HEK293 (cell line): ENCODE measurements around the gene DNAJB14.

Source experiments
- CTCF ChIA-PET: fragments of 350-600 bp; formaldehyde crosslinking; extraction: SDS; loops from one replicate; lab custom pipeline; 2021; ENCODE audit warnings: antibody characterized with exemption; lab: Yijun Ruan, JAX
- POLR2A ChIA-PET: fragments of 300-600 bp; formaldehyde crosslinking; extraction: SDS; loops from one replicate; lab custom pipeline; 2020; ENCODE audit warnings: antibody characterized with exemption, inconsistent platforms; lab: Yijun Ruan, JAX
- H3K27ac ChIP-seq: fragments of 200-500 bp; sonication (Bioruptor generic); 2 replicates; pipeline ENCODE4 v1.5.1; 2014; ENCODE audit warnings: low read depth, low read length, control low read depth, inconsistent platforms; ENCODE audit errors: extremely low read depth
- H3K36me3 ChIP-seq, 2 experiments: fragments of 200-500 bp in 1 of 2; sonication (Bioruptor generic) in 1 of 2; 1 replicate in 1 of 2; 2 replicates in 1 of 2; pipeline ENCODE4 v1.5.1; 2014 to 2017; ENCODE audit warnings: inconsistent platforms in 2 of 2, low read length in 2 of 2; ENCODE audit not compliant: control insufficient read depth in 2 of 2, insufficient read depth in 1 of 2
- H3K4me1 ChIP-seq: fragments of 200-500 bp; sonication (Bioruptor generic); 2 replicates; pipeline ENCODE4 v1.5.1; 2014; ENCODE audit warnings: mild to moderate bottlenecking, low read length, inconsistent platforms; ENCODE audit not compliant: control insufficient read depth, insufficient read depth
- H3K4me3 ChIP-seq: 2 replicates; pipeline ENCODE4 v1.5.1; 2011; ENCODE audit warnings: low read depth, mild to moderate bottlenecking, control low read depth, low read length, moderate library complexity
- H3K9me3 ChIP-seq: fragments of 200-500 bp; sonication (Bioruptor generic); 2 replicates; pipeline ENCODE4 v1.5.1; 2014; ENCODE audit warnings: low read depth, low read length, inconsistent platforms; ENCODE audit not compliant: control insufficient read depth, insufficient read depth
- BCL11A ChIP-seq: fragments of 450-650 bp; formaldehyde crosslinking; IDR thresholded peaks from 2 replicates; pipeline ENCODE4 v1.5.1; 2016; ENCODE audit warnings: low read depth, missing biosample characterization, missing genetic modification characterization
- GLI4 ChIP-seq: fragments of 450-650 bp; formaldehyde crosslinking; IDR thresholded peaks from 2 replicates; pipeline ENCODE4 v1.5.1; 2016; ENCODE audit warnings: missing biosample characterization, missing genetic modification characterization
- OVOL3 ChIP-seq: fragments of 450-650 bp; formaldehyde crosslinking; IDR thresholded peaks from 2 replicates; pipeline ENCODE4 v1.5.1; 2016; ENCODE audit warnings: missing biosample characterization, missing genetic modification characterization
- WT1 ChIP-seq: fragments of 450-650 bp; formaldehyde crosslinking; IDR thresholded peaks from 2 replicates; pipeline ENCODE4 v1.5.1; 2016; ENCODE audit warnings: missing biosample characterization, missing genetic modification characterization
- ZFP69B ChIP-seq: fragments of 450-650 bp; formaldehyde crosslinking; IDR thresholded peaks from 2 replicates; pipeline ENCODE4 v1.5.1; 2016; ENCODE audit warnings: missing biosample characterization, missing genetic modification characterization
- ZNF202 ChIP-seq: fragments of 450-650 bp; formaldehyde crosslinking; IDR thresholded peaks from 2 replicates; pipeline ENCODE4 v1.5.1; 2016; ENCODE audit warnings: missing biosample characterization, missing genetic modification characterization, borderline replicate concordance
- ZNF239 ChIP-seq: fragments of 450-650 bp; formaldehyde crosslinking; IDR thresholded peaks from 2 replicates; pipeline ENCODE4 v1.5.1; 2016; ENCODE audit warnings: missing biosample characterization, missing genetic modification characterization
- ZNF292 ChIP-seq: fragments of 450-650 bp; formaldehyde crosslinking; IDR thresholded peaks from 2 replicates; pipeline ENCODE4 v1.5.1; 2016; ENCODE audit warnings: low read depth, missing biosample characterization, missing genetic modification characterization, borderline replicate concordance
- ZNF335 ChIP-seq: fragments of 450-650 bp; formaldehyde crosslinking; conservative IDR thresholded peaks from 2 replicates; pipeline ENCODE4 v1.5.1; 2016; ENCODE audit warnings: missing biosample characterization, missing genetic modification characterization
- ZNF404 ChIP-seq: fragments of 450-650 bp; formaldehyde crosslinking; IDR thresholded peaks from 2 replicates; pipeline ENCODE4 v1.5.1; 2017; ENCODE audit warnings: missing biosample characterization, missing genetic modification characterization
- ZNF558 ChIP-seq: fragments of 450-650 bp; formaldehyde crosslinking; IDR thresholded peaks from 2 replicates; pipeline ENCODE4 v1.5.1; 2016; ENCODE audit warnings: missing biosample characterization, missing genetic modification characterization
- ZNF785 ChIP-seq: fragments of 450-650 bp; formaldehyde crosslinking; IDR thresholded peaks from 2 replicates; pipeline ENCODE4 v1.5.1; 2016; ENCODE audit warnings: missing biosample characterization, missing genetic modification characterization
- ZSCAN23 ChIP-seq: fragments of 450-650 bp; formaldehyde crosslinking; IDR thresholded peaks from 2 replicates; pipeline ENCODE4 v1.5.1; 2016; ENCODE audit warnings: missing biosample characterization, missing genetic modification characterization
- ZSCAN30 ChIP-seq: fragments of 450-650 bp; IDR thresholded peaks from 2 replicates; pipeline ENCODE4 v1.5.1; 2018; ENCODE audit warnings: missing biosample characterization, mild to moderate bottlenecking, missing genetic modification characterization, moderate library complexity
- TF ChIP-seq, protein P1 (sequence below): fragments of 450-650 bp; formaldehyde crosslinking; IDR thresholded peaks from 2 replicates; pipeline ENCODE4 v1.5.1; 2016; ENCODE audit warnings: missing biosample characterization, missing genetic modification characterization
- TF ChIP-seq, protein P2 (sequence below): fragments of 450-650 bp; formaldehyde crosslinking; IDR thresholded peaks from 2 replicates; pipeline ENCODE4 v1.5.1; 2016; ENCODE audit warnings: missing biosample characterization, missing genetic modification characterization, borderline replicate concordance
- TF ChIP-seq, protein P3 (sequence below): fragments of 450-650 bp; formaldehyde crosslinking; IDR thresholded peaks from 2 replicates; pipeline ENCODE4 v1.5.1; 2016; ENCODE audit warnings: missing biosample characterization, missing genetic modification characterization

DNAJB14 gene

DNA sequence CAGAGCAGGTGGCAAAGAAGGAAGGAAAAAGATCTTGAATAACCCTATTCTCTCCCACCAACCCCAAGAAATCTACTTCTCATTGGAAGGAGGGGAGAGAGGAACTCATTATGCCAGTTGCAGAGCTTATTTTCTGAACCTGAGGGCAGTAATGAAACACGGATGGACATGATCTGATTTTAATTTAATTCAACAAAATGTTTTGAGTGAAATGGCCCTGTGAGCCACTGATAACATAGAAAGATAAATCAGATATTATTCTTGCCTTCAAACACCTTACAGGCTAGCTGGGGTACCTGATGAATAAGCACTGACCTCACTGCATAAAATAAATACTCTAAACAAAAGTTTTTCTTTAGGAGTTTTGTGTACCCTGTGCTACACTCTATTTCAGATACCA is 99.5 kb downstream of the DNAJB14 start:
- Histone ChIP-seq H3K4me1 (no peaks in the 10 kb centered on the region), H3K27ac (no peak overlapping the region), H3K4me3 (no peak overlapping the region), H3K36me3 (no peaks in the 10 kb centered on the region), H3K9me3 (no peaks in the 10 kb centered on the region)
- POLR2A ChIA-PET, result no interaction called here
- TF ChIP-seq ZNF404 (no peak), ZSCAN23 (tag by site-specific recombination) (no peak), ZFP69B (tag by site-specific recombination) (no peak), WT1 (no peak), ZNF558 (tag by site-specific recombination) (no peak), ZNF239 (tag by site-specific recombination) (no peak), ZNF335 (tag by site-specific recombination) (no peak), GLI4 (tag by site-specific recombination) (no peak), OVOL3 (tag by site-specific recombination) (no peak), ZNF785 (tag by site-specific recombination) (no peak), ZSCAN30 (tag by site-specific recombination) (no peak), ZNF202 (tag by site-specific recombination) (no peak), ZNF292 (tag by site-specific recombination) (no peak), BCL11A (tag by site-specific recombination) (no peak)
- TF ChIP-seq, protein P1, sequence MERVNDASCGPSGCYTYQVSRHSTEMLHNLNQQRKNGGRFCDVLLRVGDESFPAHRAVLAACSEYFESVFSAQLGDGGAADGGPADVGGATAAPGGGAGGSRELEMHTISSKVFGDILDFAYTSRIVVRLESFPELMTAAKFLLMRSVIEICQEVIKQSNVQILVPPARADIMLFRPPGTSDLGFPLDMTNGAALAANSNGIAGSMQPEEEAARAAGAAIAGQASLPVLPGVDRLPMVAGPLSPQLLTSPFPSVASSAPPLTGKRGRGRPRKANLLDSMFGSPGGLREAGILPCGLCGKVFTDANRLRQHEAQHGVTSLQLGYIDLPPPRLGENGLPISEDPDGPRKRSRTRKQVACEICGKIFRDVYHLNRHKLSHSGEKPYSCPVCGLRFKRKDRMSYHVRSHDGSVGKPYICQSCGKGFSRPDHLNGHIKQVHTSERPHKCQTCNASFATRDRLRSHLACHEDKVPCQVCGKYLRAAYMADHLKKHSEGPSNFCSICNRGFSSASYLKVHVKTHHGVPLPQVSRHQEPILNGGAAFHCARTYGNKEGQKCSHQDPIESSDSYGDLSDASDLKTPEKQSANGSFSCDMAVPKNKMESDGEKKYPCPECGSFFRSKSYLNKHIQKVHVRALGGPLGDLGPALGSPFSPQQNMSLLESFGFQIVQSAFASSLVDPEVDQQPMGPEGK, result no peak
- TF ChIP-seq, protein P2, sequence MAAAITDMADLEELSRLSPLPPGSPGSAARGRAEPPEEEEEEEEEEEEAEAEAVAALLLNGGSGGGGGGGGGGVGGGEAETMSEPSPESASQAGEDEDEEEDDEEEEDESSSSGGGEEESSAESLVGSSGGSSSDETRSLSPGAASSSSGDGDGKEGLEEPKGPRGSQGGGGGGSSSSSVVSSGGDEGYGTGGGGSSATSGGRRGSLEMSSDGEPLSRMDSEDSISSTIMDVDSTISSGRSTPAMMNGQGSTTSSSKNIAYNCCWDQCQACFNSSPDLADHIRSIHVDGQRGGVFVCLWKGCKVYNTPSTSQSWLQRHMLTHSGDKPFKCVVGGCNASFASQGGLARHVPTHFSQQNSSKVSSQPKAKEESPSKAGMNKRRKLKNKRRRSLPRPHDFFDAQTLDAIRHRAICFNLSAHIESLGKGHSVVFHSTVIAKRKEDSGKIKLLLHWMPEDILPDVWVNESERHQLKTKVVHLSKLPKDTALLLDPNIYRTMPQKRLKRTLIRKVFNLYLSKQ (tag by site-specific recombination), result no peak
- TF ChIP-seq, protein P3, sequence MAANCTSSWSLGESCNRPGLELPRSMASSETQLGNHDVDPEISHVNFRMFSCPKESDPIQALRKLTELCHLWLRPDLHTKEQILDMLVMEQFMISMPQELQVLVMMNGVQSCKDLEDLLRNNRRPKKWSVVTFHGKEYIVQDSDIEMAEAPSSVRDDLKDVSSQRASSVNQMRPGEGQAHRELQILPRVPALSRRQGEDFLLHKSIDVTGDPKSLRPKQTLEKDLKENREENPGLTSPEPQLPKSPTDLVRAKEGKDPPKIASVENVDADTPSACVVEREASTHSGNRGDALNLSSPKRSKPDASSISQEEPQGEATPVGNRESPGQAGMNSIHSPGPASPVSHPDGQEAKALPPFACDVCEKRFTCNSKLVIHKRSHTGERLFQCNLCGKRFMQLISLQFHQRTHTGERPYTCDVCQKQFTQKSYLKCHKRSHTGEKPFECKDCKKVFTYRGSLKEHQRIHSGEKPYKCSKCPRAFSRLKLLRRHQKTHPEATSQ (tag by site-specific recombination), result no peak
- CTCF ChIA-PET, result no interaction called here
